Common myeloid progenitor, CD34-positive (primary cell): ENCODE data around the gene FHL2.

Experiments
- CTCF ChIA-PET: fragments of 350-600 bp; sonication (Branson Sonifier 250); formaldehyde crosslinking; loops from one replicate; lab custom pipeline; 2021; ENCODE audit warnings: antibody characterized with exemption; lab: Charles Lee
- POLR2A ChIA-PET: fragments of 350-600 bp; sonication (Branson Sonifier 250); formaldehyde crosslinking; loops from one replicate; lab custom pipeline; 2021; ENCODE audit warnings: antibody characterized with exemption; lab: Charles Lee
- DNase-seq, 3 donors: peaks; one replicate each; pipeline versions ENCODE4 v3.0.0 to v3.0.0-alpha.2; 2013
- H3K27ac ChIP-seq, 2 experiments: 1 replicate in 1 of 2; 2 replicates in 1 of 2; pipeline ENCODE4 v1.7.0; 2013; ENCODE audit warnings: inconsistent platforms in 2 of 2, low read length in 2 of 2, mild to moderate bottlenecking in 2 of 2, low read depth in 1 of 2, moderate library complexity in 1 of 2; ENCODE audit not compliant: severe bottlenecking in 2 of 2, insufficient read depth in 1 of 2, poor library complexity in 1 of 2
- H3K27me3 ChIP-seq, 5 experiments: replicated peaks in 2 of 5; 1 replicate in 3 of 5; 2 replicates in 2 of 5; pipeline versions ENCODE4 v1.6.1 to v1.7.0; 2013; ENCODE audit warnings: low read length in 4 of 5, mild to moderate bottlenecking in 2 of 5, moderate library complexity in 2 of 5, inconsistent platforms in 1 of 5; ENCODE audit not compliant: insufficient read depth in 5 of 5, control insufficient read depth in 4 of 5
- H3K36me3 ChIP-seq, 4 experiments: 1 replicate in 2 of 4; 2 replicates in 2 of 4; pipeline versions ENCODE4 v1.6.1 to v1.7.0; 2013; ENCODE audit warnings: low read length in 3 of 4, control low read depth in 1 of 4, mild to moderate bottlenecking in 1 of 4; ENCODE audit not compliant: control insufficient read depth in 4 of 4, insufficient read depth in 4 of 4
- H3K4me1 ChIP-seq, 4 experiments: 1 replicate in 3 of 4; 2 replicates in 1 of 4; pipeline versions ENCODE4 v1.6.1 to v1.7.1; 2013; ENCODE audit warnings: low read length in 3 of 4, mild to moderate bottlenecking in 3 of 4, control low read depth in 1 of 4, inconsistent platforms in 1 of 4, moderate library complexity in 1 of 4; ENCODE audit not compliant: control insufficient read depth in 4 of 4, insufficient read depth in 4 of 4; ENCODE audit errors: control extremely low read depth in 1 of 4
- H3K4me3 ChIP-seq, 7 experiments: 1 replicate in 4 of 7; 2 replicates in 3 of 7; pipeline versions ENCODE4 v1.5.1 to v1.7.0; 2013; ENCODE audit warnings: mild to moderate bottlenecking in 7 of 7, low read length in 6 of 7, moderate library complexity in 6 of 7, inconsistent platforms in 2 of 7, low read depth in 2 of 7, control low read depth in 1 of 7; ENCODE audit not compliant: insufficient read depth in 4 of 7, control insufficient read depth in 1 of 7; ENCODE audit errors: extremely low read depth in 1 of 7
- H3K9me3 ChIP-seq, 5 experiments: 1 replicate in 4 of 5; 2 replicates in 1 of 5; pipeline versions ENCODE4 v1.6.1 to v1.7.1; 2013; ENCODE audit warnings: low read length in 4 of 5, mild to moderate bottlenecking in 2 of 5, inconsistent platforms in 1 of 5, low read depth in 1 of 5, moderate library complexity in 1 of 5; ENCODE audit not compliant: control insufficient read depth in 4 of 5, insufficient read depth in 2 of 5; ENCODE audit errors: control extremely low read depth in 1 of 5
- WGBS: methylation state at CpG from one replicate; pipeline ENCODE4 v1.1.5; 2013; ENCODE audit not compliant: insufficient coverage; 5-methylcytosine and 5-hydroxymethylcytosine counted together

FHL2 gene

GRCh38 chr2:105412584-105412983, 13.7 kb upstream of the FHL2 start:
- POLR2A ChIA-PET: interaction anchor here (1.0 kb wide), 1 partner anchor 75 kb away, joined by 3 read pairs; the partner anchor contains the start of gene C2orf49
- no peaks in the 10 kb centered on the region for H3K9me3 ChIP-seq
- no peaks in the 10 kb centered on the region for H3K36me3 ChIP-seq
- CTCF ChIA-PET: interaction anchor here (0.8 to 3.2 kb wide), 12 partner anchors 8 to 116 kb away, joined by 3 to 13 read pairs (median 6); no protein-coding TSS in a partner anchor
- 92% methylated on average over 11 of the region's 11 CpGs for WGBS
- no peaks in the 10 kb centered on the region for H3K27me3 ChIP-seq
- DNase-seq: no peak
- H3K4me1 ChIP-seq: peaks cover 6 to 36% (median 29%) of the 10 kb centered on the region in 4 experiments
- no peak overlapping the region for H3K27ac ChIP-seq
- H3K4me3 ChIP-seq: no peak overlapping the region

- no CpG with 5 or more reads among the region's 6 CpGs for WGBS
- Histone ChIP-seq H3K36me3 (no peaks in the 10 kb centered on the region), H3K4me1 (peaks cover 6 to 36% (median 29%) of the 10 kb centered on the region in 4 experiments), H3K4me3 (no peak overlapping the region), H3K9me3 (no peaks in the 10 kb centered on the region), H3K27me3 (no peaks in the 10 kb centered on the region), H3K27ac (no peak overlapping the region)
- ChIA-PET CTCF (interaction anchor here (1.0 to 3.2 kb wide), 8 partner anchors 8 to 117 kb away, joined by 3 to 13 read pairs (median 6); no protein-coding TSS in a partner anchor), POLR2A (interaction anchor here (0.7 kb wide), 1 partner anchor 184 kb away, joined by 3 read pairs; no protein-coding TSS in a partner anchor)
- no peak for DNase-seq
Measured at GRCh38 chr2:105411720-105412407, 13.0 kb upstream of the FHL2 start.

- Histone ChIP-seq H3K36me3 (no peaks in the 10 kb centered on the region), H3K9me3 (no peaks in the 10 kb centered on the region), H3K27ac (no peak overlapping the region), H3K4me1 (peaks cover 0 to 27% (median 20%) of the 10 kb centered on the region in 4 experiments), H3K4me3 (peak overlapping the region in 1 of 7 experiments; percentile 39), H3K27me3 (no peaks in the 10 kb centered on the region)
- ChIA-PET CTCF (interaction anchor here (0.8 to 3.2 kb wide), 12 partner anchors 10 to 111 kb away, joined by 3 to 8 read pairs (median 3); partner anchors contain the start of gene FHL2), POLR2A (interaction anchor here (0.6 kb wide), 1 partner anchor 10 kb away, joined by 4 read pairs; no protein-coding TSS in a partner anchor)
- DNase-seq: peak in 2 of 3 donors; percentile 71 to 82
- WGBS: 4% methylated on average over 4 of the region's 4 CpGs
Measured at GRCh38 chr2:105410554-105410953, 11.7 kb upstream of the FHL2 start.

GRCh38 chr2:105409717-105410116, 10.9 kb upstream of the FHL2 start:
- 90% methylated on average over 6 of the region's 6 CpGs for WGBS
- Histone ChIP-seq H3K27ac (no peak overlapping the region), H3K27me3 (no peaks in the 10 kb centered on the region), H3K9me3 (no peaks in the 10 kb centered on the region), H3K4me1 (peaks cover 0 to 27% (median 20%) of the 10 kb centered on the region in 4 experiments), H3K36me3 (no peaks in the 10 kb centered on the region), H3K4me3 (no peak overlapping the region)
- ChIA-PET POLR2A (no interaction called here), CTCF (interaction anchor here (0.6 to 2.4 kb wide), 11 partner anchors 11 to 1644 kb away, joined by 3 to 8 read pairs (median 3); partner anchors contain the start of gene FHL2)
- no peak for DNase-seq

- H3K4me1 ChIP-seq: peaks cover 0 to 22% (median 17%) of the 10 kb centered on the region in 4 experiments
- ChIA-PET CTCF (interaction anchor here (0.6 to 1.5 kb wide), 6 partner anchors 12 to 871 kb away, joined by 3 to 5 read pairs (median 4); no protein-coding TSS in a partner anchor), POLR2A (no interaction called here)
- H3K36me3 ChIP-seq: no peaks in the 10 kb centered on the region
- no peak overlapping the region for H3K27ac ChIP-seq
- no peaks in the 10 kb centered on the region for H3K27me3 ChIP-seq
- no peaks in the 10 kb centered on the region for H3K9me3 ChIP-seq
- WGBS: 97% methylated on average over 5 of the region's 7 CpGs
- no peak for DNase-seq
- no peak overlapping the region for H3K4me3 ChIP-seq
Measured at GRCh38 chr2:105407946-105408743, 9.3 kb upstream of the FHL2 start.

GRCh38 chr2:105406221-105406620, 7.4 kb upstream of the FHL2 start:
- ChIA-PET POLR2A (no interaction called here), CTCF (interaction anchor here (0.7 to 1.5 kb wide), 2 partner anchors 10 to 115 kb away, joined by 3 to 4 read pairs; no protein-coding TSS in a partner anchor)
- H3K9me3 ChIP-seq: no peaks in the 10 kb centered on the region
- no peaks in the 10 kb centered on the region for H3K27me3 ChIP-seq
- no peak overlapping the region for H3K4me3 ChIP-seq
- peaks cover 0 to 15% (median 13%) of the 10 kb centered on the region in 4 experiments for H3K4me1 ChIP-seq
- no peak for DNase-seq
- H3K27ac ChIP-seq: no peak overlapping the region
- no peaks in the 10 kb centered on the region for H3K36me3 ChIP-seq
- 100% methylated on average over 5 of the region's 5 CpGs for WGBS
